Measurements from ENCODE around the gene TNPO2.
"Not testable (repeated sequence)": the region's sequence is repeated elsewhere in the genome, so short reads cannot be mapped to it uniquely, and the experiment has no call there.

Gene TNPO2

DNA sequence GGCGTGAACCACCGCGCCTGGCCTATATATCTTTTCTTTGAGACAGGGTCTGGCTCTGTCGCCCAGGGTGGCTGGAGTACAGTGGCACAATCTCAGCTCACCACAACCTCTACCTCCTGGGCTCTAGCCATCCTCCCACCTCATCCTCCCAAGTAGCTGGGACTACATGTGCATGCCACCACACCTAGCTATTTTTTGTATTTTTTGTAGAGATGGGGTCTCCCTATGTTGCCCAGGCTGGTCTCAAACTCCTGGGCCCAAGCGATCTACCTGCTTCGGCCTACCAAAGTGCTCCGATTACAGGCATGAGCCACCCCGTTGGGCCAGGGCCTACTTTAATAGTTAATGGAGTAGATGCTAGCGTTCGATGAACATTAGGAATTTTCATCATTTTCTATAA lies 3.4 kb downstream of the TNPO2 start:
- no peak for DNase-seq (ENCODE audit: low read depth)
- no peaks in the 10 kb centered on the region for H3K9me3 ChIP-seq (ENCODE audit: control insufficient read depth, low read length)
- peak overlapping the region; percentile 99 for H3K9ac ChIP-seq (ENCODE audit: low read length)
- H3K36me3 ChIP-seq (ENCODE audit: control insufficient read depth, insufficient read depth, low read length, severe bottlenecking), result peaks cover 28% of the 10 kb centered on the region
- H3K4me3 ChIP-seq (ENCODE audit: low read length), result peak overlapping the region; percentile 97
- peaks cover 34% of the 10 kb centered on the region for H3K4me1 ChIP-seq (ENCODE audit: control insufficient read depth, insufficient read depth, low read length)
- no peaks in the 10 kb centered on the region for H3K27me3 ChIP-seq (replicated peaks; ENCODE audit: control insufficient read depth, insufficient read depth, low read length)

- DNase-seq (ENCODE audit: low read depth), result no peak
- peaks cover 64% of the 10 kb centered on the region for H3K36me3 ChIP-seq (ENCODE audit: control insufficient read depth, insufficient read depth, low read length, severe bottlenecking)
- H3K9ac ChIP-seq (ENCODE audit: low read length), result no peak overlapping the region
- H3K9me3 ChIP-seq (ENCODE audit: control insufficient read depth, low read length), result no peaks in the 10 kb centered on the region
- no peak overlapping the region for H3K4me3 ChIP-seq (ENCODE audit: low read length)
- H3K27me3 ChIP-seq (replicated peaks; ENCODE audit: control insufficient read depth, insufficient read depth, low read length), result no peaks in the 10 kb centered on the region
- H3K4me1 ChIP-seq (ENCODE audit: control insufficient read depth, insufficient read depth, low read length), result peaks cover 19% of the 10 kb centered on the region
Measured at GRCh38 chr19:12715929-12716328, 7.8 kb downstream of the TNPO2 start.

GRCh38 chr19:12715102-12715501 lies 8.6 kb downstream of the TNPO2 start:
- H3K36me3 ChIP-seq (ENCODE audit: control insufficient read depth, insufficient read depth, low read length, severe bottlenecking), result peaks cover 72% of the 10 kb centered on the region
- no peaks in the 10 kb centered on the region for H3K27me3 ChIP-seq (replicated peaks; ENCODE audit: control insufficient read depth, insufficient read depth, low read length)
- peaks cover 12% of the 10 kb centered on the region for H3K4me1 ChIP-seq (ENCODE audit: control insufficient read depth, insufficient read depth, low read length)
- no peak overlapping the region for H3K4me3 ChIP-seq (ENCODE audit: low read length)
- no peak for DNase-seq (ENCODE audit: low read depth)
- H3K9me3 ChIP-seq (ENCODE audit: control insufficient read depth, low read length), result no peaks in the 10 kb centered on the region
- no peak overlapping the region for H3K9ac ChIP-seq (ENCODE audit: low read length)

- DNase-seq (ENCODE audit: low read depth); H3K4me1 ChIP-seq (ENCODE audit: control insufficient read depth, insufficient read depth, low read length); H3K4me3 ChIP-seq (ENCODE audit: low read length); H3K9ac ChIP-seq (ENCODE audit: low read length); H3K9me3 ChIP-seq (ENCODE audit: control insufficient read depth, low read length); H3K27me3 ChIP-seq (replicated peaks; ENCODE audit: control insufficient read depth, insufficient read depth, low read length): not testable (repeated sequence)
- peaks cover 82% of the 10 kb centered on the region for H3K36me3 ChIP-seq (ENCODE audit: control insufficient read depth, insufficient read depth, low read length, severe bottlenecking)
Measured at GRCh38 chr19:12713304-12713703, 10.4 kb downstream of the TNPO2 start.

DNA sequence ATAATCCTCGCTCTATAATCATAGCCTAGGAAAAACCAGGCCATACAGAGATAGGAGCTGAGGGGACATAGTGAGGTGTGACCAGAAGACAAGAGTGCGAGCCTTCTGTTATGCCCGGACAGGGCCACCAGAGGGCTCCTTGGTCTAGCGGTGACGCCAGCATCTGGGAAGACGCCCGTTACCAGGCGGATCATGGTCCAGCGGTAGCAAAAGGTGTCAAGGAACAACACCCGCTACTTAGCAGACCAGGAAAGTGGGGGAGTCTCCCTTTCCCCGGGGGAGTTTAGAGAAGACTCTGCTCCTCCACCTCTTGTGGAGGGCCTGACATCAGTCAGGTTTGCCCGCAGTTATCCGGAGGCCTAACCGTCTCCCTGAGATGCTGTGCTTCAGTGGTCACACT lies 11.7 kb downstream of the TNPO2 start:
- H3K36me3 ChIP-seq (ENCODE audit: control insufficient read depth, insufficient read depth, low read length, severe bottlenecking), result peaks cover 84% of the 10 kb centered on the region
- not testable (repeated sequence) for DNase-seq (ENCODE audit: low read depth); H3K27me3 ChIP-seq (replicated peaks; ENCODE audit: control insufficient read depth, insufficient read depth, low read length); H3K4me1 ChIP-seq (ENCODE audit: control insufficient read depth, insufficient read depth, low read length); H3K9ac ChIP-seq (ENCODE audit: low read length); H3K4me3 ChIP-seq (ENCODE audit: low read length); H3K9me3 ChIP-seq (ENCODE audit: control insufficient read depth, low read length)

DNA sequence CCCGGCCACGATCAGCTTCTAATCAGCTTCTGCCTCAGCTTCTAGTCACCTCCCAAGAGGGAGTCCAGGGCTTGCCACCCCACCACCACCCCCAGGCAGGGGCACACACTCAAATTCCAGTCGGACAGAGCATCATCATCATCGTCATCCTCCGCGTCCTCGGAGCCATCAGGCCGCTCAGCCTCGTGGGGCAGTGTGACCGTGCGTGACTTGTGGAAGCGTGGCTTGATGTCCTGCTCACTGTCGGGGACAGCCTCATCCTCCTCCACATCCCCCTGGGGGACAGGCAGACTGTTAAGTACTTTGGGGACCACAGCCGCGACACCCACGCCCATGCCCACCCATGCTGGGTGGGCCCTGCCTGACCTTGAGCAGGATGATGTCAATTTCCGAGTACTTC lies 12.5 kb downstream of the TNPO2 start:
- no peak overlapping the region for H3K9ac ChIP-seq (ENCODE audit: low read length)
- no peak overlapping the region for H3K4me3 ChIP-seq (ENCODE audit: low read length)
- no peaks in the 10 kb centered on the region for H3K4me1 ChIP-seq (ENCODE audit: control insufficient read depth, insufficient read depth, low read length)
- peaks cover 87% of the 10 kb centered on the region for H3K36me3 ChIP-seq (ENCODE audit: control insufficient read depth, insufficient read depth, low read length, severe bottlenecking)
- H3K27me3 ChIP-seq (replicated peaks; ENCODE audit: control insufficient read depth, insufficient read depth, low read length), result no peaks in the 10 kb centered on the region
- DNase-seq (ENCODE audit: low read depth), result no peak
- H3K9me3 ChIP-seq (ENCODE audit: control insufficient read depth, low read length), result no peaks in the 10 kb centered on the region

GRCh38 chr19:12708641-12709040 lies 15.1 kb downstream of the TNPO2 start:
- peaks cover 88% of the 10 kb centered on the region for H3K36me3 ChIP-seq (ENCODE audit: control insufficient read depth, insufficient read depth, low read length, severe bottlenecking)
- no peaks in the 10 kb centered on the region for H3K27me3 ChIP-seq (replicated peaks; ENCODE audit: control insufficient read depth, insufficient read depth, low read length)
- no peak overlapping the region for H3K9ac ChIP-seq (ENCODE audit: low read length)
- H3K4me3 ChIP-seq (ENCODE audit: low read length), result no peak overlapping the region
- H3K4me1 ChIP-seq (ENCODE audit: control insufficient read depth, insufficient read depth, low read length), result no peaks in the 10 kb centered on the region
- H3K9me3 ChIP-seq (ENCODE audit: control insufficient read depth, low read length), result no peaks in the 10 kb centered on the region
- DNase-seq (ENCODE audit: low read depth), result no peak

- no peak overlapping the region for H3K9ac ChIP-seq (ENCODE audit: low read length)
- no peaks in the 10 kb centered on the region for H3K27me3 ChIP-seq (replicated peaks; ENCODE audit: control insufficient read depth, insufficient read depth, low read length)
- no peaks in the 10 kb centered on the region for H3K9me3 ChIP-seq (ENCODE audit: control insufficient read depth, low read length)
- DNase-seq (ENCODE audit: low read depth), result no peak
- no peak overlapping the region for H3K4me3 ChIP-seq (ENCODE audit: low read length)
- H3K4me1 ChIP-seq (ENCODE audit: control insufficient read depth, insufficient read depth, low read length), result no peaks in the 10 kb centered on the region
- peaks cover 94% of the 10 kb centered on the region for H3K36me3 ChIP-seq (ENCODE audit: control insufficient read depth, insufficient read depth, low read length, severe bottlenecking)
Measured at GRCh38 chr19:12706332-12706718, 17.4 kb downstream of the TNPO2 start.

GRCh38 chr19:12705654-12706331 lies 17.9 kb downstream of the TNPO2 start:
- H3K9me3 ChIP-seq (ENCODE audit: control insufficient read depth, low read length), result no peaks in the 10 kb centered on the region
- H3K4me1 ChIP-seq (ENCODE audit: control insufficient read depth, insufficient read depth, low read length), result no peaks in the 10 kb centered on the region
- no peak overlapping the region for H3K9ac ChIP-seq (ENCODE audit: low read length)
- H3K36me3 ChIP-seq (ENCODE audit: control insufficient read depth, insufficient read depth, low read length, severe bottlenecking), result peaks cover 94% of the 10 kb centered on the region
- H3K27me3 ChIP-seq (replicated peaks; ENCODE audit: control insufficient read depth, insufficient read depth, low read length), result no peaks in the 10 kb centered on the region
- H3K4me3 ChIP-seq (ENCODE audit: low read length), result no peak overlapping the region
- DNase-seq (ENCODE audit: low read depth), result no peak

DNA sequence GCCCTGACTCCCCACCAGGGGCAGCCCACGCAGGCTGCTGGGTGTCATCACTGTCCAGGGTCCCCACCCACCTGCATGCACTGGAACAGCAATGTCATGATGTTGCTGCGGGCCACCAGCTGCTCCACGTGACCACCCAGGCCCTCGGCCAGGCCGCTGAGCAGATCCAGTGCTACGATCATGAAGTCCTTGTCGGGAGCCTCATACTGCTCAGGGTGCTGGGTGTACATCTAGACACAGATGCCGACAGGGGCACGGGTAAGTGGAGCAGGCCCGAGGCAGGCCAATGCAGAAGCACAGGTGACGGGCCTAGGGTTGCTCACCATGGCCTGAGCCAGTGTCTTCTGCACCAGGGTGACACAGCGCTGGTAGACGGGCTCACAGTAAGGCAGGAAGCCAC lies 18.6 kb downstream of the TNPO2 start:
- DNase-seq (ENCODE audit: low read depth), result no peak
- H3K9me3 ChIP-seq (ENCODE audit: control insufficient read depth, low read length), result no peaks in the 10 kb centered on the region
- H3K27me3 ChIP-seq (replicated peaks; ENCODE audit: control insufficient read depth, insufficient read depth, low read length), result no peaks in the 10 kb centered on the region
- peaks cover 91% of the 10 kb centered on the region for H3K36me3 ChIP-seq (ENCODE audit: control insufficient read depth, insufficient read depth, low read length, severe bottlenecking)
- H3K9ac ChIP-seq (ENCODE audit: low read length), result no peak overlapping the region
- no peaks in the 10 kb centered on the region for H3K4me1 ChIP-seq (ENCODE audit: control insufficient read depth, insufficient read depth, low read length)
- no peak overlapping the region for H3K4me3 ChIP-seq (ENCODE audit: low read length)

DNA sequence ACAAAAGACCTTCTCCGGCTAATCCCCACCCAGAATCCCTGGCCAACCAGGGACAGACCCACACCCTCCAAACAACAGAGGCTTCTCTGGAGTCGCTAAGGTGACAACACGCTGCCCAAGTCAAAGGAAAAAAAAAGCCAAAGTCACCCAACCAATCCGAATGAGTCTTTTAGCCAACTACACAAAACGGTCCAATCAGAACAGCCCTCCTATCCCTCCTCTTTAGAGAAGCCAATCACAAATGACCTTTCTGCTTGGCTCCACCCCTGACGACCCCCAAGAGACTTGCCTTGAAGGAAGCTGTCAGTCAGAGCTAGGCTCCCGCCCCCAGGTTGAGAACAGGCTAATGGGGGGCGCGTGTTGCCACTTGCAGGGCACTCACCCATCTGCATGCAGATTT lies 20.7 kb downstream of the TNPO2 start:
- Histone ChIP-seq H3K36me3 (ENCODE audit: control insufficient read depth, insufficient read depth, low read length, severe bottlenecking) (peaks cover 86% of the 10 kb centered on the region), H3K9ac (ENCODE audit: low read length) (no peak overlapping the region), H3K27me3 (replicated peaks; ENCODE audit: control insufficient read depth, insufficient read depth, low read length) (no peaks in the 10 kb centered on the region), H3K4me3 (ENCODE audit: low read length) (no peak overlapping the region), H3K9me3 (ENCODE audit: control insufficient read depth, low read length) (no peaks in the 10 kb centered on the region), H3K4me1 (ENCODE audit: control insufficient read depth, insufficient read depth, low read length) (no peaks in the 10 kb centered on the region)
- DNase-seq (ENCODE audit: low read depth), result peak; percentile 24

Data from adipocyte (in vitro differentiated cells).